SJSA1 (cell line): Measurements from ENCODE around the gene FAM120B. TPM values are rescaled to one million over a fixed set of nuclear protein-coding genes. Genes with fewer than 3 reads are reported as not detected.

Source experiments
- DNase-seq, 2 experiments: peaks; one replicate each; pipeline ENCODE4 v3.0.0-alpha.2; 2015 to 2020; ENCODE audit warnings: low spot score in 2 of 2, low read depth in 1 of 2
- H3K27ac ChIP-seq: fragments of 250-450 bp; sonication (Bioruptor Pico); 2 replicates; pipeline ENCODE4 v1.5.1; 2020; ENCODE audit warnings: mild to moderate bottlenecking, moderate library complexity
- H3K27me3 ChIP-seq: fragments of 250-450 bp; sonication (Bioruptor Pico); replicated peaks from 2 replicates; pipeline ENCODE4 v1.5.1; 2020; ENCODE audit warnings: mild to moderate bottlenecking, moderate library complexity
- H3K36me3 ChIP-seq: fragments of 250-450 bp; sonication (Bioruptor Pico); 2 replicates; pipeline ENCODE4 v1.5.1; 2020; ENCODE audit warnings: mild to moderate bottlenecking
- H3K4me1 ChIP-seq: fragments of 250-450 bp; sonication (Bioruptor Pico); replicated peaks from 2 replicates; pipeline ENCODE4 v1.6.1; 2021; ENCODE audit warnings: mild to moderate bottlenecking
- H3K4me3 ChIP-seq: fragments of 250-450 bp; sonication (Bioruptor Pico); 2 replicates; pipeline ENCODE4 v1.5.1; 2020; ENCODE audit warnings: mild to moderate bottlenecking
- H3K9me3 ChIP-seq: fragments of 250-450 bp; sonication (Bioruptor Pico); replicated peaks from 2 replicates; pipeline ENCODE4 v1.5.1; 2020; ENCODE audit warnings: mild to moderate bottlenecking
- total RNA-seq: library from RNA; depleted of rRNA; stranded (reverse); fragments of >200 nt; shearing (Covaris generic); gene quantifications from 2 replicates; pipeline ENCODE4 v1.2.3, GENCODE V29; 2014

FAM120B gene
- total RNA-seq, 1 experiment from 2014 or later: 15.0 TPM

- Histone ChIP-seq H3K4me3 (no peak overlapping the region), H3K9me3 (no peaks in the 10 kb centered on the region), H3K27ac (no peak overlapping the region), H3K4me1 (no peaks in the 10 kb centered on the region), H3K36me3 (no peaks in the 10 kb centered on the region), H3K27me3 (peaks cover 8% of the 10 kb centered on the region)
- DNase-seq: no peak
Observed at GRCh38 chr6:170277893-170278742, 28.4 kb upstream of the FAM120B start.

DNA sequence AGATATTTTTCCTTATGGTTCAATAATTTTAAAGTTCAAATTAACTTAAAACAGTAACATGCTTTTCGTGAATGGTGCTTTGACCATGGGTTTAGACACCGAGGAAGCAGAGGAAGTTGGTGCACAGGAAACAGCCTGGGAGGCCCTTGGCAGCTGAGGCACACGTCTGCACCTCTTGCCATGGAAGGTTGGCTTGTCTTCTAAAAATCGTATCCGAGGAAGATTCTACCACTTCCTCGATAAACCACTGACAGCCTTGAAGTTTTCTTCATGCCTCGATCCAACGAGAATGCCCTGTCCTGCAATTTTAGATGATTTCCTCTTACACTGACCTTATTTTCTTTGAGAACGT, 27.8 kb upstream of the FAM120B start:
- Histone ChIP-seq H3K27me3 (peaks cover 8% of the 10 kb centered on the region), H3K4me3 (no peak overlapping the region), H3K9me3 (no peaks in the 10 kb centered on the region), H3K36me3 (no peaks in the 10 kb centered on the region), H3K4me1 (no peaks in the 10 kb centered on the region), H3K27ac (no peak overlapping the region)
- DNase-seq: no peak

GRCh38 chr6:170279426-170279825, 27.1 kb upstream of the FAM120B start:
- no peaks in the 10 kb centered on the region for H3K36me3 ChIP-seq
- H3K27me3 ChIP-seq: peaks cover 8% of the 10 kb centered on the region
- H3K27ac ChIP-seq: no peak overlapping the region
- H3K9me3 ChIP-seq: no peaks in the 10 kb centered on the region
- H3K4me3 ChIP-seq: no peak overlapping the region
- H3K4me1 ChIP-seq: no peaks in the 10 kb centered on the region
- DNase-seq: no peak

DNA sequence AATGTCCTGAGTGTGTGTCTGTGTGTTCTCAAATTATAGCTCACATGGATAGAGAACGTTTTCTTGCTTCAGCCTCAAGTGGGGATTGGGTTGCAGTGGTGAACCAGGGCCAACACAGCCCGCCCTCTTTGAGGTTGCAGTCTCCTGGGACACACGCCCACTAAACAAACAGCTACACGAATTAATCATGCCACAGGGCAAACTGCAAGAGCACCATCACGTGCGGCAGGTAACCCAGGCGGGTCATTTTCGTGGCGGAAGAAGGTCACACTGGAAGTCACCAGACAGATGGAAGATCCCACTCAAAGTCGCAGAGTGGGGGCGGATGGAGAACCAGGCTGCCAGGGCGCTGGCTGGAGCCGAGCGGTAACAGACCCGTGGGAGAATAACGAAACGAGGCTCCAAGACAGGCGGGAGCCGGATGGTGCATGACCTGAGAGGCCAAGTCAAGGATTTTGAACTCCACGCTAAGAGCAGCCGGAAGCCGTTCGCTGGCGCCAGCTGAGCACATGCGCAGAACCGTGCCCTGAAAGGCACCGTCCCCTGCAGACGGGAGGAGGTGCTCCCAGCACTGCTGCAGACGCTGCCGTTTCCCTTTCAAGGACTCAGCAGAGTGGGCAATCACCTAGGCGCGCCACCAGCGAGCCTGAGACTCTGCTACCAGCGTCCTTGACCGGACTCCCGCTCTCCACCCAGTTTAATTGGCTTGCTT, 26.4 kb upstream of the FAM120B start:
- no peak for DNase-seq

GRCh38 chr6:170280689-170281045, 25.9 kb upstream of the FAM120B start:
- Histone ChIP-seq H3K4me1 (no peaks in the 10 kb centered on the region), H3K27ac (no peak overlapping the region), H3K27me3 (peaks cover 12% of the 10 kb centered on the region), H3K36me3 (no peaks in the 10 kb centered on the region), H3K4me3 (no peak overlapping the region), H3K9me3 (no peaks in the 10 kb centered on the region)
- no peak for DNase-seq

More for the DNA sequence above, 26.4 kb upstream of the FAM120B start:
- Histone ChIP-seq H3K27ac (no peak overlapping the region), H3K36me3 (no peaks in the 10 kb centered on the region), H3K4me3 (no peak overlapping the region), H3K27me3 (peaks cover 9% of the 10 kb centered on the region), H3K4me1 (no peaks in the 10 kb centered on the region), H3K9me3 (no peaks in the 10 kb centered on the region)

GRCh38 chr6:170281331-170282292, 24.9 kb upstream of the FAM120B start:
- H3K27me3 ChIP-seq: peaks cover 20% of the 10 kb centered on the region
- no peak overlapping the region for H3K27ac ChIP-seq
- no peaks in the 10 kb centered on the region for H3K36me3 ChIP-seq
- no peaks in the 10 kb centered on the region for H3K4me1 ChIP-seq
- no peak overlapping the region for H3K4me3 ChIP-seq
- DNase-seq: no peak
- no peaks in the 10 kb centered on the region for H3K9me3 ChIP-seq

GRCh38 chr6:170282512-170283158, 23.9 kb upstream of the FAM120B start:
- H3K4me1 ChIP-seq: no peaks in the 10 kb centered on the region

DNA sequence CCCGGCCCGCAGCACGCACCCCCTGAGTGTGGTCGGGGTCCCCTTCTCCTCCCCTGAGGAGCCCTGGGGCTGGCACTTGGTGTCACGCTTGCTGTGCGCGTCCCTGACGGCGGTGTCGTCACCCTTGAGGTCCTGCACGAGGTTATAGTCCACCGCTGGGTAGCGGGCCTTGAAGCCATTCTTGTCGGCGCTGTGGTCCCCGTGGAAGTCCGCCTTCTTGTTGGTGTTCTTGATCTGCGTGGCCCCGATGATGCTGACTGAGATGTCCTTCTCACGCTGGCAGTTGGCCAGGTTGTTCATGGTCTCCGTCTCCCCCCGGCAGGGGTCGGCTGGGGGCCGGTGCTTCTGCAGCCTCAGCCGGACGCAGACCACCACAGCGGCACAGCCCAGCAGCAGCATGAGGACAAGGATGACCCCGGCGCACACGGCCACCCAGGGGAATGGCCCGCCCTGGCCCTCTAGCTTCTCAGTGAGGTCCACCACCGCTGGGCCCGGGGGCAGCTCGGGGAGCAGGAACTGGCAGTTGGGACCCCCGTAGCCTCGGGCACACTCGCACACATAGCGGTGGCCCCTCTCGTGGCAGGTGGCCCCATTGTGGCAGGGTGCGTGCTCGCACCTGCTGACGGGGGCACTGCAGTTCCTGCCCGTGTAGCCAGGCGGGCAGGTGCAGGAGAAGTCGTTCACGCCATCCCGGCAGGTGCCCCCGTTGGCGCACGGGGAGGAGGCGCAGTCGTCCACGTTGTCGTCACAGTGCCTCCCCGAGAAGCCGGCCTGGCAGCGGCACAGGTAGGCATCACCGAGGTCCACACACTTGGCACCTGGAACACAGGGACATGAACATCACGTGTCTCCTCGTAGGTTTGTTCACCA, 23.1 kb upstream of the FAM120B start:
- Histone ChIP-seq H3K36me3 (no peaks in the 10 kb centered on the region), H3K4me3 (no peak overlapping the region), H3K27ac (no peak overlapping the region), H3K27me3 (peaks cover 34% of the 10 kb centered on the region), H3K9me3 (no peaks in the 10 kb centered on the region), H3K4me1 (no peaks in the 10 kb centered on the region)
- DNase-seq: no peak

More at GRCh38 chr6:170282512-170283158, 23.9 kb upstream of the FAM120B start:
- Histone ChIP-seq H3K9me3 (no peaks in the 10 kb centered on the region), H3K4me3 (no peak overlapping the region), H3K27me3 (peaks cover 27% of the 10 kb centered on the region), H3K27ac (no peak overlapping the region), H3K36me3 (no peaks in the 10 kb centered on the region)
- no peak for DNase-seq

- no peak for DNase-seq
- no peaks in the 10 kb centered on the region for H3K36me3 ChIP-seq
- peaks cover 1% of the 10 kb centered on the region for H3K4me1 ChIP-seq
- no peak overlapping the region for H3K4me3 ChIP-seq
- no peaks in the 10 kb centered on the region for H3K9me3 ChIP-seq
- no peak overlapping the region for H3K27ac ChIP-seq
- peaks cover 42% of the 10 kb centered on the region for H3K27me3 ChIP-seq
Observed at GRCh38 chr6:170284126-170284773, 22.3 kb upstream of the FAM120B start.

- Histone ChIP-seq H3K27ac (no peak overlapping the region), H3K27me3 (peaks cover 45% of the 10 kb centered on the region), H3K36me3 (no peaks in the 10 kb centered on the region), H3K9me3 (no peaks in the 10 kb centered on the region), H3K4me1 (peaks cover 8% of the 10 kb centered on the region), H3K4me3 (no peak overlapping the region)
- DNase-seq: no peak
Observed at GRCh38 chr6:170284866-170285469, 21.6 kb upstream of the FAM120B start.

- DNase-seq: no peak
- Histone ChIP-seq H3K27me3 (peaks cover 51% of the 10 kb centered on the region), H3K27ac (no peak overlapping the region), H3K36me3 (no peaks in the 10 kb centered on the region), H3K4me1 (peaks cover 11% of the 10 kb centered on the region), H3K4me3 (no peak overlapping the region), H3K9me3 (0 out of 2 replicates have a peak, but pooled peaks cover under 1% of the 10 kb centered on the region)
Observed at GRCh38 chr6:170285482-170285881, 21.1 kb upstream of the FAM120B start.
